IPS-18c (cell line): Measurements from ENCODE around the gene MCMBP.

Experiments used
- H3K4me3 ChIP-seq: 2 replicates; pipeline ENCODE4 v1.7.0; 2013; ENCODE audit warnings: low read depth, mild to moderate bottlenecking, low read length, moderate library complexity; ENCODE audit not compliant: insufficient read depth
- H3K9me3 ChIP-seq: one replicate; pipeline ENCODE4 v1.6.1; 2013; ENCODE audit warnings: mild to moderate bottlenecking, low read length, moderate library complexity; ENCODE audit not compliant: control insufficient read depth, insufficient read depth

Gene MCMBP

GRCh38 chr10:119852277-119852676, 20.4 kb downstream of the MCMBP start:
- Histone ChIP-seq H3K4me3 (no peak overlapping the region), H3K9me3 (no peaks in the 10 kb centered on the region)

GRCh38 chr10:119849944-119850343, 22.7 kb downstream of the MCMBP start:
- H3K9me3 ChIP-seq = no peaks in the 10 kb centered on the region
- no peak overlapping the region for H3K4me3 ChIP-seq

- H3K4me3 ChIP-seq = no peak overlapping the region
- no peaks in the 10 kb centered on the region for H3K9me3 ChIP-seq
Observed at GRCh38 chr10:119849031-119849789, 23.4 kb downstream of the MCMBP start.

GRCh38 chr10:119845656-119846055, 27.0 kb downstream of the MCMBP start:
- no peaks in the 10 kb centered on the region for H3K9me3 ChIP-seq
- H3K4me3 ChIP-seq = no peak overlapping the region

- H3K9me3 ChIP-seq = no peaks in the 10 kb centered on the region
- H3K4me3 ChIP-seq = no peak overlapping the region
Observed at GRCh38 chr10:119834188-119834587, 38.5 kb downstream of the MCMBP start.

- H3K4me3 ChIP-seq = no peak overlapping the region
- H3K9me3 ChIP-seq = no peaks in the 10 kb centered on the region
Observed at GRCh38 chr10:119832951-119833350, 39.7 kb downstream of the MCMBP start.

- no peak overlapping the region for H3K4me3 ChIP-seq
- no peaks in the 10 kb centered on the region for H3K9me3 ChIP-seq
Observed at GRCh38 chr10:119831656-119832055, 41.0 kb downstream of the MCMBP start.

- H3K9me3 ChIP-seq = no peaks in the 10 kb centered on the region
Observed at GRCh38 chr10:119830851-119831250, 41.8 kb downstream of the MCMBP start.

GRCh38 chr10:119829429-119829828, 43.2 kb downstream of the MCMBP start:
- H3K9me3 ChIP-seq = no peaks in the 10 kb centered on the region
- H3K4me3 ChIP-seq = no peak overlapping the region

More at GRCh38 chr10:119830851-119831250, 41.8 kb downstream of the MCMBP start:
- H3K4me3 ChIP-seq = no peak overlapping the region

GRCh38 chr10:119827430-119827829, 45.2 kb downstream of the MCMBP start:
- no peak overlapping the region for H3K4me3 ChIP-seq
- no peaks in the 10 kb centered on the region for H3K9me3 ChIP-seq

GRCh38 chr10:119826771-119827170, 45.9 kb downstream of the MCMBP start:
- H3K4me3 ChIP-seq = no peak overlapping the region

GRCh38 chr10:119824299-119824698, 48.3 kb downstream of the MCMBP start:
- no peak overlapping the region for H3K4me3 ChIP-seq
- H3K9me3 ChIP-seq = no peaks in the 10 kb centered on the region

More at GRCh38 chr10:119826771-119827170, 45.9 kb downstream of the MCMBP start:
- no peaks in the 10 kb centered on the region for H3K9me3 ChIP-seq

- Histone ChIP-seq H3K9me3 (no peaks in the 10 kb centered on the region), H3K4me3 (no peak overlapping the region)
Observed at GRCh38 chr10:119821182-119821581, 51.5 kb downstream of the MCMBP start.

GRCh38 chr10:119818889-119819270, 53.8 kb downstream of the MCMBP start:
- Histone ChIP-seq H3K9me3 (no peaks in the 10 kb centered on the region), H3K4me3 (peak overlapping the region; percentile 29; the same call in 1 of the 2 replicates)

GRCh38 chr10:119817991-119818888, 54.4 kb downstream of the MCMBP start:
- no peaks in the 10 kb centered on the region for H3K9me3 ChIP-seq
- H3K4me3 ChIP-seq = peak overlapping the region; percentile 40

GRCh38 chr10:119815671-119816070, 57.0 kb downstream of the MCMBP start:
- no peak overlapping the region for H3K4me3 ChIP-seq

GRCh38 chr10:119812684-119813083, 60.0 kb downstream of the MCMBP start:
- H3K4me3 ChIP-seq = no peak overlapping the region
- no peaks in the 10 kb centered on the region for H3K9me3 ChIP-seq

More at GRCh38 chr10:119815671-119816070, 57.0 kb downstream of the MCMBP start:
- no peaks in the 10 kb centered on the region for H3K9me3 ChIP-seq

GRCh38 chr10:119811122-119811521, 61.5 kb downstream of the MCMBP start:
- H3K9me3 ChIP-seq = no peaks in the 10 kb centered on the region
- no peak overlapping the region for H3K4me3 ChIP-seq
